ENCODE results near the gene MICU1. TPM values are rescaled to one million over a fixed set of nuclear protein-coding genes. Genes with fewer than 3 reads are reported as not detected.
"Not testable (repeated sequence)": the region's sequence is repeated elsewhere in the genome, so short reads cannot be mapped to it uniquely, and the experiment has no call there.

MICU1 gene
- total RNA-seq, 1 donor from 2014 or later = 29.6 TPM

DNA sequence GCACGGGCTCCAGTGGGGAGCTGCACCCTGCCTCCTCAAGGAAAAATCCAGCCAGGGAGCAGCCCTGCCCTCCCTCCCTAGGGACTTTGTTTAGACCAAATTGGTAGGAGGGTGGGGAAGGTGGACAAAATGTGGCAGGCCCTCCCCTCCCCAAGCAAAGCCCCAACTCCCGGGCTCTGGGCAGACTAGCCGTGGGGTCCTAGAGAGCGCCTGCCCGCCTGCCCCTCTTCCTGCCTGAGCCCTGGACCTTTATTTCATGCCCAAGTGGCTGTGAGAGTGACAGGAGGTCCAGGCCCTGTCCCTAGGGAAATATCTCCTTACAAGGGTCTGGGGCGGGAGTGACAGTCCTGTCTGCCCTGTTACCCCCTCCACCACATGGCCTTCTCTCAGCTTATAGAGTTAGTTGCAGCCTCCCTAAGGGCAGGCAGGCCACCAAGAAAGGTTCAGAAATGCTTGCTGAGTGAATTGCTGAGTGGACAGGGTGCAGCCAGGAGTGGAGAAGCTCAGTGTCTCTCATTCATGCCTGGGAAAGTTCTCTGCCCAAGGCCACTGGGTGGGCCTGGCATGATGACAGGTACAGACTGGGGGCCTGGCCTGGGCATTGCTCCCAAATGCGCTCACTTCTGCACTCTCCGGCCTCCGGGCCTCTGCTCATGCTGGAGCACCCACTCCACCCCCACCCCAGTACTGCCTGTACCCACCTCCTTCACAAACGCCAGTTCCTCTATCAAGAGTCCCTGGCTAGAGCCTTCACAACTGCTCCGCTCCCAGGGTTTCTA is 296.4 kb downstream of the MICU1 start:
- no peak for DNase-seq (ENCODE audit: low read depth, low spot score)

DNA sequence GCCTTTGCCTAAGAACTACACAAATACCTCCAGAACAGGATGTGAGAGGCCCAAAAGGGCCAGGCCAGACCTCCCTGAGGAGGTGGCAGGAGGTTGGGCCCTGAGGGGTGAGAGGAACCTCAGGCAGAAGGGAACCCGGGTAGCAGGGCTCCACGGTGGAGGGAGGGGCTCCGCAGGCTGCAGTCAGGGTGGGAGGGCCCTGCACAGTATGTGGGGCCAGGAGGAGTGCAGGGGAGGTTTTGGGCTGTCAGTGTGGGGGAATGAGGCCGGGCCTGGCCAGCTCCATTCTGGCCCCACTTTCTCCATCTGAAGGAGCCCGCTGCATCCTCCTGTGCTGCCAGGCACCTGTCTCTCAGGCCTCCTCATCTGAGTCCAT is 297.1 kb downstream of the MICU1 start:
- DNase-seq (ENCODE audit: low read depth, low spot score) = no peak

DNA sequence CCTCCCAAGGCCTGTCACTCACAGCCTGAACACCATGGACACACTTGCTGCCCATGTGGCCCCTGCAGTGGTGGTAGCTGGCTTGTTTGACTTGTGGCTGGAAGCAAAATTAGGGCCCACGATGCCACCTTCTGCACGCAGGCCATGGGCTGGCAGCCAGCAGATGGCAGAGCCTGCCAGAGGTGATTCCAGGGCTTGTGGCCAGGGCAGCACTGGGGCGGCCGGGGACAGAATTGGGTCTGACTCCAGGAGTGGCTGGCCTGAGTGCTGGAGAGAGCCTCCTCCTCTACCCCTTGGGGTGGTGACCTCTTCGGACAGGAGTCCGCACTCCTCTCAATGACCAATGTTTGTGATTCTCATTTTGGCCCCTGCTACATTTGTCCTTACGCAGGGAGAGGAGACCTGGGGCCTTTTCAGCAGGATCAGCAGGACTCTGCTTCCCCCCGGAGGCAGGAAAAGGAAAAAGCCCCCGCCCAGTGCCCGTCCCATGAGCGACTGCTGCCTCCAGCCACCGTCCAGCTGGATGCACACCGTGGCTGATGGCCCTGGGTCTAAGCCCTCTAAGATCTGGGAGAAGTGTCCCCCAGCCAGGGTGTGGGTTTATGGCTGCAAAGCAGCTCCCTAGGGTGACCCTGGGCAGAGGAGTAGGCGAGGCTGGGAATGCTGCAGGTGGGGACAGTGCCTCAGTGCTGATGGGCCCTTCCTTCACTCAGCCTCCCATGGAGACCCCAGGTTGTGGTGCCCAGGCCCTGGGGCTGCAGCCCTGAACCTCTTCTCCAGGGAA is 297.6 kb downstream of the MICU1 start:
- no peak for DNase-seq (ENCODE audit: low read depth, low spot score)

DNA sequence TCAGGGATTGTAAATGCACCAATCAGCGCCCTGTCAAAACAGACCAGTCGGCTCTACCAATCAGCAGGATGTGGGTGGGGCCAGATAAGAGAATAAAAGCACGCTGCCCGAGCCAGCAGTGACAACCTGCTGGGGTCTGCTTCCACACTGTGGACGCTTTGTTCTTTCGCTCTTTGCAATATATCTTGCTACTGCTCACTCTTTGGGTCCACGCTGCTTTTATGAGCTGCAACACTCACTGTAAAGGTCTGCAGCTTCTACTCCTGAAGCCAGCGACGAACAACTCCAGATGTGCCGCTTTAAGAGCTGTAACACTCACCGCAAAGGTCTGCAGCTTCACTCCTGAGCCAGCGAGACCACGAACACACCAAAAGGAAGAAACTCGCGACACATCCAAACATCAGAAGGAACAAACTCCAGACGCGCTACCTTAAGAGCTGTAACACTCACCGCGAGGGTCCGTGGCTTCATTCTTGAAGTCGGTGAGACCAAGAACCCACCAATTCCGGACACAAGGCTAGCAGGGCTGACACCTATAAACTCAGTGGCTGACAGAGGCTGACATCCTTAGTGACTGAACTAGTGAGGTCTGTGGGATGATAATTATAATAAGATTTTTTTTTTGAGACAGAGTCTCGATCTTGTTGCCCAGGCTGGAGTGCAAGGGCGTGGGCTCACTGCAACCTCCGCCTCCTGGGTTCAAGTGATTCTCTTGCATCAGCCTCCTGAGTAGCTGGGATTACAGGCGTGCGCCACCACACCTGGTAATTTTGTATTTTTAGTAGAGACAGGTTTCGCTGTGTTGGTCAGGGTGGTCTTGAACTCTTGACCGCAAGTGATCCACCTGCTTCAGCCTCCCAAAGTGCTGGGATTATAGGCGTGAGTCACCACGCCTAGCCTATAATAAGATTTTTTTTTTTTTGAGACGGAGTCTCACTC is 298.9 kb downstream of the MICU1 start:
- DNase-seq (ENCODE audit: low read depth, low spot score) = not testable (repeated sequence)

DNA sequence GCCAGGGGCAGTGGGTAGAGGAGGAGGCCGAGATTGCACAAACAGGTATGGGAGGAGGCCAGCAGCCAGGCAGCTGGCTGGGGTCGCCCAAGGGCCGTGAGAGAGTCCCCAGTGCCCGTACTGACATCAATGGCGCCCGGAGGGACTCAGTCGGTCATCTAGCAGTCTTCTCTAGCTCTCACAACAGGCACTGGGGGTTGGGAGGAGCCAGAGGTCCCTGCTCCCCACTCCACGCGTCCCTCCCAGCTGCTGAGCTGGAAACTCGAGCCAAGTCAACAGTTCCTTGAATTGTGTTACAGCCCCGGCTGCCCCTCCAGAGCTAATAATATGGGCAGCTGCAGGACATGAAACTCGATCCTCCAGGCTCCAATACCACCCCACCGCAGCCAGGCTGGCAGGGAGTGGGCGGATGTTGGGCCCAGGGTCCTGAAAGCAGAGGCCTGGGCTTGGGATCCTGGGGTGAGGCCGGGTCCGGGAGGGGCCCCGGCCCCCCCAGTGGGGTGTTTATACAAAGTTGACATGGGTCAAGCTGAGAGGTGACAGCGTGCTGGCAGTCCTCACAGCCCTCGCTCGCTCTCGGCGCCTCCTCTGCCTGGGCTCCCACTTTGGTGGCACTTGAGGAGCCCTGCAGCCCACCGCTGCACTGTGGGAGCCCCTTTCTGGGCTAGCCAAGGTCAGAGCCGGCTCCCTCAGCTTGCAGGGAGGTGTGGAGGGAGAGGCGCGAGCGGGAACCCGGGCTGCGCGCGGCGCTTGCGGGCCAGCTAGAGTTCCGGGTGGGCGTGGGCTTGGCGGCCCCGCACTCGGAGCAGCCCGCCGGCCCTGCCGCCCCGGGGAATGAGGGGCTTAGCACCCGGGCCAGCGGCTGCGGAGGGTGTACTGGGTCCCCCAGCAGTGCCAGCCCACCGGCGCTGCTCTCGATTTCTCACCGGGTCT is 300.4 kb downstream of the MICU1 start:
- DNase-seq (ENCODE audit: low read depth, low spot score) = peak; percentile 81

DNA sequence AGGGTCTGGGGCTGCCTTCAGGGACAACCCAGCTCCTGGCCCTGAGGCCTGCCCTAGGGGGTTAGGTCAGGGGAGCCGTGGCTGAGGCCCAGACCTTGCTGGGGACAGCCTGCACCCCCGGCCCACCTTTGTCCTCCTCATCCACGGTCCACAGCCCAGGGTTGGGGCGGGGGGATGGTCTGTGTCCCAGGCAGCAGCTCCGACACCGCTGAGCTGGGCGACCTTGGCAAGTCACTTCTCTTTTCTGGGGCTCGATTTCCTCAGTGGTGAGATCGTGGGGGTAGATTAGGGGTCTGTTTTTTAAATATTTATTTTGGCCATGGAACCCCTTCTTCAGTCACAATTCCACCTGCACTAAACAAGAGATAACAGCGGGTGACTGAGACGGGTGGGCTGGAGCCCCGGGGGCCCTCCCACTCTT is 302.1 kb downstream of the MICU1 start:
- no peak for DNase-seq (ENCODE audit: low read depth, low spot score)

DNA sequence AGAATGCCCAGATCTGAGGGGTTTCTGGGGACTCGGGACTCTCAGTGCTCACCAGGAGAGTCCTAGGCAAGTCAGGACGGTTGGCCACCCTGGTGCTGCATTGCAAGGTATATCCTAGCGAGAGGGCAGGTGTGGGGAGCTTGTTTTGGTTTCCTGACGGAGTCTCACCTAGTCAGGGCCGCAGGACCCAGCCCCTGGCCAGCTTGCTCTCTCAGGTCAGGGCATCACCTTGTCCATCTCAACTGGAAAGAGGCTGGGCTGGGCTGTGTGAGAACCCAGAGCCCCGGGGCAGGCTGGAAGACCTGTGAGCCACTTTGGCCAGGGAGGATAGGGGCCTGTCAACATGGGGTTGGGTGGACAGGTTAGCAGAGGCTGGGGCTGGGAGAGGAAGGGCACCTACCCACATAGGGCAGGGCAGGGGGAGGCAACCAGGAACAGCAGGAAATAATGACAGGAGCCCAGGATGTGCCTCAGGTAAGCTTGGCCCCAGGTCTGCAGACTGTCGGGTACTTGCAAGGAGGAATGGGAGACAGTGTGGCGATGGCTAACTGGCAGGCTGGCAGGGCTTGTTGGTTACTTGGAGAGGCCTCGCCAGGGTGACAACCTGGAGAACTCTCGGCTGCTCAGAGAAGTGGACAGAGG is 302.6 kb downstream of the MICU1 start:
- DNase-seq (ENCODE audit: low read depth, low spot score) = no peak

DNA sequence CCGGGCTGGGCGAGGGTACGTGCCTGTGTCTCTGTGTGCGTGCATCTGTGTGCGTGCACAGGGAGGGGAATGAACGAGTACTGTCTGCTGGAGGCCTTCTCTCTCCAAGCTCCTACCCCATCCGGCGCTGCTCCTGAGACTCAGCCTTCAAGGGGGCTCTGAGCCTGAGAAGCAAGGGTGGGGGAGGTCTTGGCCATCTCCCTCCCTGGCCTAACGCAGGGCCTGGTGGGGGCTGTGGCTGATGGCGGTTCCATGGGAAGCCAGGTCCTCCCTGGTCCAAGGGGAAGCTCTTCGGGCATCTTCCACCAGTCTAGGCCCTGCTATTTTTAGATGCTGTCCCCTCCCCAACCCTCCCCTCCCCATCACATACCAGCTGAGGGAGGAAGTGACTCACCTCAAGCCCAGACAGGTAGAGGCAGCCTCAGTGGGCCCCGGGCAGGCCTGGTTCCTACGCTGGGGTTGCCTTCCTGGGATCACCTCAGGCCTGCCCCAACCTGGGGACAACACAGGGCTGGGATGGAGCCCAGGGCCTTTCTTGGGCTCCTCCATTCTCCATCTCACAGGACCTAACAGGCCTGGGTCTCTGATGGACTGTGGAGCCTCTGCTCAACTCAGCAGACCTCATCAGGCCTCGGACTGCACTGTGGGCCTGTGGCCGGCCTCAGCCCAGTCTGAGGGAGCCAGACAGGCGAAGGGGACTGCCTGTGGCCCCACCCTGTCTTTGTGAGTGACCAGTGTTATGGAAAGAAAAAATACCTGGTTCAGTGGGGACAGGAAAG is 303.4 kb downstream of the MICU1 start:
- no peak for DNase-seq (ENCODE audit: low read depth, low spot score)

DNA sequence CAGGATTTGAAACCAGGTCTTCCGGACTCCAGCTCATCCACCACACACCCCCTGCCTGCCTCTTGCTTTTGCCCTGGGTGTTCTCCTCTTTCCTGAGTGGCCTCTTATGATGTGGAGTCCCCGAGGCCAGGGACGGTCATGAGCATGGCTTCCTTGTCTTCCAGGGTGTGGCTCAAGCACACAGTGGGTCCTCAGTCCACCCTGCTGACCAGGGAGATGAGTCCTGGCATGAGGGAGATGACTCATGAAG is 303.9 kb downstream of the MICU1 start:
- DNase-seq (ENCODE audit: low read depth, low spot score) = no peak

DNA sequence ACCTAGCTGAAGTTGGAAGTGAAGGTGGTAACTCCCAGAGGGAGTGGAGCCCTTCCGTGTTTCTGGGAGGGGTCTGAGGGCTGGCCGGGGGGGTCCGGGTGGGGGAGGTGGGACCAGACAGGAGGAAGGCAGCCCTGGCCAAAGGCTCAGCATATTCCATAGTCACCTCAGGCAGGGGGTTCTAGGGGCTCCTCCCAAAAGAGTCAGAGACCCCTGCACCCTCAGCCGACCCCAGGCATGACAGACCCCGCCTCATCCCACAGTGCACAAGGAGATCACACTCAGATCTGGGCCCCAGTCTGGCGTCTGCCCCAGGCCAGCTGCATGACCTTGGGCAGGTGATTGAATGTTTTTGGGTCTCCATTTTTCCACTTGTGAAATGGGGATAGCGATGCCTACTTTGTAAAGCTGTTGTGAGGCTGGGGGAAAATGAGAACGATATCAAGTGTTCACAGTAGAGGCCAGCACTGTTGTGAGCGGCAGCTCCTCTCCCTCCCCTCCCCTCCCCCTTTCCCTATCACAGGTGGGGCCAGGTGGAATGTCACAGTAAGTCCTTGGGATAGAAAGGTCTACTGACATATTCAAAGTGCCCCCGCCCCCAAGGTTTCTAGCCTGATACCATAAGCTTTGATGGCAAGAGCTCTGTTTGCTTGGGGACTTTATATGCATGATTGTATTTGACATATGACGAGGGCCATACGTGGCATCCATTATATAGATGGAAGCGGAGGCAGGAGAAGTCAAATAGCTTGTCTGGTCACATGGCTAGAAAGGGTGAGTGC is 304.4 kb downstream of the MICU1 start:
- no peak for DNase-seq (ENCODE audit: low read depth, low spot score)

DNA sequence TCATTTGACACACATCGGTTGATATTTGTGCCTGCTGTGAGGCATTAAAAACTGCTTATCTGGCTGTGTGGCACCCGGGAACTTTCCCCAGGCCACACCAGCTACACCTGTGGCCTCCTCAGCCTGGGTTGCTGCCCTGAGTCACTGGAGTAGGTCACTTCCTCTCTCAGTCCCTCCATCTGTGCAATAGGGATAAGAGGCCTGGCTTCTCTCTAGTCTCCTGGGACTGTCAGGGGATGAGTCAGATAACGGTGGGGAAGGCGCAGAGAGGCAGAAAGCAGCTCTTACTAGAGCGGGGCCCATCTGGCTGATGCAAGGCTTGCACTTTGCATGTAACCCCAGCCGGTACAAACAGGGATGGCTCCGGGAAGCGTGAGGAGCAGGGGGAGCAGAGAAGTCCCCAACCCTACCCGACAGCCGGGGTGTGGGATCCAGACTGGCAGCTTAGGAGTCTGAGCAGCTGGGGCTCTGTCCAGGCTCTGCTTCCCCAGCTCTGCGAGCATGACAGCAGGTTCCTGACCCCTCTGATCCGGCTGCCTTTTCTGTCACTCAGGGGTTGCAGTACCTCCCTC is 305.1 kb downstream of the MICU1 start:
- peak; percentile 72 for DNase-seq (ENCODE audit: low read depth, low spot score)

DNA sequence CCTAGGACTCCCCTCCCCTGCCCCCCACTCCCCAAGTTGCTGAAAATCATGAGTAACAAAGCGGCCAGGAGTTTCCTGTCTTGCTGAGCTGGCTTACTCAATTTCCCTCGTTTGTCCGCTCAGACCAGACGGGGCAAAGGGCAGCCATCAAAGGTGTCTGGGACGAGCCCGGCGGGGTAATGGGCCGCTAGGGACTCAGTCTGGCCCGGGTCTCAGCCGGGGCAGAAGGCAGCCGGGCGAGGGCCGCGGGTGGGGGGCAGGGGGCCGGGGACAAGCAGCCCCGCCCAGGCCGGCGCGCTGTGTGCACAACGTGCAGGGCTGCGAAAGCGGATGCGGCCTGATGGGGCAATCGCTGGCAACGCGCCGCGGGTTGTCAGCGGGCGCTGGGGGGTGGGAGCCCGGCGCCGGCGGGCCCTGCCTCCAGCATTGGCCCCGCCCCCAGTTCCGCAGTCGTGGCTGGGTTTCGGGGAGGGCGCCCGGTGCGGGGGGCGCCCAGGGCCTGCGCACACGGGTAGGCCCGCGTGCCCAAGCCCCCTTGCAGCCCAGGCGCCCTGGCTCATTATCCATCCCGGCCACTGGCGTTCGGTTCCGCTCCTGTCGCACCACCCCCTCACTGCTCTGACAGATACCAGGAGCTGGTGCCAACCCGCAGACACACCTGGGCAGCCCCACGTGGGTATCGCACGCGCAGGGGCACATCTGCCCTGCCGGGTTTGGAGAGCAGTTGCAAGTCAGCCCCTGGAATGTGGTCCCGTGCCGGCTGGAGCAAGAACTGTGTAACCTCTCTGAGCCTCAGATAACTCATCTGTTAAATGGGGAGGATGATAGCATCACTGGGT is 306.2 kb downstream of the MICU1 start:
- peak; percentile 90 for DNase-seq (ENCODE audit: low read depth, low spot score)

DNA sequence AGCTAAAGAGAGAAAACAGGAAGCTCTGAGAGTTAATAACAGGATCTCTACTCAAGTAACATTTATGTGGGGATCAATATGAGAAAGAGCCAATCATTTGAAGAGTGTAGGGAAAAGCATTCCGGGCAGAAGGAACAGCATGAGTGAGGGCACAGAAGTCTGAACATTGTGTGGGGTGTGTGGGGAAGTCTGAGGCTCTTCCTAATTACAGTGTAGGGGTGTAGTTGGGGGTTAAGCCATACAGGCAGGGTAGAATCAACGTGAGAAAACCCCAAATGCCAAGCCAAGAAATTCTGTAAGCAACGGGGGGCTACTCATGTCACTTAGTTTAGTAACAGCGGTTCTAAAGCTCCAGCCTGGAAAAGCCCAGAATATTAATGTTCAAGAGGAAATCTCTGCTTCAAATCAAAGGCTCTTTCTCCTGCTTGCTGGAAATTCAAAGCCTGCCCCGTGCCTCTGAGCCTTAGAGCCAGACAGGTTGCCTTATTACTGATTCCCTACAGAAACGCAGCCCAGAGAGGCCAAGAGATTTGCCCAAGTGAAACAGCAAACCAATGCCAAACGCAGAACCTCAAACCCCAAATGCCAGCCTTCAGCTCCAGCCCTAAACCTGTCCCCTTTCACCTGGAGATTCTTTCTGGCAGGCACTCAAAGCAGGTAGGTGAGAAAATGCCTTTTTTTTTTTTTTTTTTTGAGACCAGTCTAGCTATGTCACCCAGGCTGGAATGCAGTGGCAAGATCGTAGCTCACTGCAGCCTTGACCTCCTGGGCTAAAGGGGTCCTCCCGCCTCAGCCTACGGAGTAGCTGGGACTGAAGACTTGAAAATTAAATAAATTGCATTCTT is 307.2 kb downstream of the MICU1 start:
- no peak for DNase-seq (ENCODE audit: low read depth, low spot score)

Data from pulmonary artery endothelial cell (primary cell).